Effector memory CD8-positive, alpha-beta T cell (primary cell): ENCODE data around the gene TOMT.
"Not testable (repeated sequence)": the region's sequence is repeated elsewhere in the genome, so short reads cannot be mapped to it uniquely, and the experiment has no call there.

Experiments used
- ATAC-seq: fragments of 150-1000 bp; cut with Tn5 transposase; replicated peaks from 2 replicates; pipeline ENCODE4 v1.10.0; 2021; ENCODE audit warnings: mild to moderate bottlenecking, moderate library complexity
- DNase-seq, 3 experiments: peaks; one replicate each; pipeline ENCODE4 v3.0.0; 2021
- H3K27ac Mint-ChIP-seq, 2 donors: one replicate each; pipeline ENCODE4 v1.8.0; 2022; ENCODE audit warnings: mild to moderate bottlenecking in 2 of 2, mixed read lengths in 2 of 2, moderate library complexity in 2 of 2
- H3K27me3 Mint-ChIP-seq, 2 donors: one replicate each; pipeline ENCODE4 v1.8.0; 2022; ENCODE audit warnings: mixed read lengths in 2 of 2
- H3K36me3 Mint-ChIP-seq: one replicate; pipeline ENCODE4 v1.8.0; 2022; ENCODE audit warnings: mild to moderate bottlenecking, moderate library complexity, mixed read lengths; ENCODE audit not compliant: insufficient read depth
- H3K4me1 Mint-ChIP-seq, 2 donors: one replicate each; pipeline ENCODE4 v1.8.0; 2022; ENCODE audit warnings: low read depth in 2 of 2, mixed read lengths in 2 of 2
- H3K4me3 Mint-ChIP-seq, 2 donors: one replicate each; pipeline ENCODE4 v1.8.0; 2022; ENCODE audit warnings: mild to moderate bottlenecking in 2 of 2, mixed read lengths in 2 of 2, moderate library complexity in 2 of 2
- H3K9me3 Mint-ChIP-seq, 2 donors: one replicate each; pipeline ENCODE4 v1.8.0; 2022; ENCODE audit warnings: mixed read lengths in 2 of 2

TOMT gene

DNA sequence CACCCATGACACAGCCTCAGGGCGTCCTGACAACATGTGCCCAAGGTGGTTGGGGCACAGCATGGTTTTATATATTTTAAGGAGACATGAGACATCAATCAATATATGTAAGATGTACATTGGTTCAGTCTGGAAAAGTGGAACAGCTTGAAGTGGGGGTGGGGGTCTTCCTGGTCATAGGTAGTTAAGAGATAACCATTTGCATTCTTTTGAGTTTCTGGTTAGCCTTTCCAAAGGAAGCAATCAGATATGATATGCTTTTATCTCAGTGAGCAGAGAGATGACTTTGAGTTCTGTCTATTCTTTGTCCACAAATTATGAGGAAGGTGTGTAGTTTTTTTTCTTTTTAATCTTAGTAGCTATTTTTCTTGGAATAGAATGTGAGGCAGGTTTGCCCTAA, 16.9 kb downstream of the TOMT start:
- H3K4me3 Mint-ChIP-seq, result no peak overlapping the region
- no peaks in the 10 kb centered on the region for H3K36me3 Mint-ChIP-seq
- H3K27me3 Mint-ChIP-seq, result peaks cover 19 to 56% of the 10 kb centered on the region in 2 donors
- ATAC-seq (no peak), DNase-seq (no peak)
- H3K4me1 Mint-ChIP-seq, result no peaks in the 10 kb centered on the region
- H3K9me3 Mint-ChIP-seq, result no peaks in the 10 kb centered on the region
- no peak overlapping the region for H3K27ac Mint-ChIP-seq

DNA sequence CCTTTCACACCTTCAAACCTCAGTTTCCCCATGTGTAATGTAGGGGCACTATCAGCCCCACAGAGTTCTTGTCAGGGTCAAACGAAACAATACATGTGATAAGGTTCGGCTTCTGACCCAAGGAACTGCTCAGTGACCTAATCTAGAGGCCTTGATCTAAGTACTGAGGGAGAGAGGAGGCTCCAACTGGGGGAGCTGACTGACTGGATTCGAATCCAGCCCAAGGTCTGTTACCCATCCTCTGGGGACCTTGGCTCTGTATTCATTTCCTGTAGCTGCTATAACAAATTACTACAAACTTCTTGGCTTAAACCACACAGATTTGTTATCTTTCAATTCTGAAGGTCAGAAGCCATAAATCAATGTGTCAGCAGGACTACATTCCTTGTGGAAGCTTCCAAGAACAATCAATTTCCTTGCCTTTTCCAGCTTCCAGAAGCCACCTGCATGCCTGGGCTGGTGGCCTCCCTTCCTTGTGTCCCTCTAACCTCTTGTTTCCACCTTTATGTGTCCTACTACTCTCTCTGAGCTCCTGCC, 17.5 kb downstream of the TOMT start:
- H3K27ac Mint-ChIP-seq, result no peak overlapping the region
- no peaks in the 10 kb centered on the region for H3K36me3 Mint-ChIP-seq
- H3K4me3 Mint-ChIP-seq, result no peak overlapping the region
- ATAC-seq, result no peak
- DNase-seq, result no peak
- no peaks in the 10 kb centered on the region for H3K4me1 Mint-ChIP-seq
- H3K27me3 Mint-ChIP-seq, result peaks cover 19 to 52% of the 10 kb centered on the region in 2 donors
- H3K9me3 Mint-ChIP-seq, result peaks cover 0 to 2% of the 10 kb centered on the region in 2 donors

- ATAC-seq (no peak), DNase-seq (no peak)
- Mint-ChIP-seq H3K4me3 (no peak overlapping the region), H3K36me3 (no peaks in the 10 kb centered on the region), H3K9me3 (peaks cover 0 to 6% of the 10 kb centered on the region in 2 donors), H3K4me1 (no peaks in the 10 kb centered on the region), H3K27me3 (peaks cover 27 to 44% of the 10 kb centered on the region in 2 donors), H3K27ac (no peak overlapping the region)
Measured at GRCh38 chr11:72124046-72124445, 18.3 kb downstream of the TOMT start.

GRCh38 chr11:72125956-72126355, 20.2 kb downstream of the TOMT start:
- no peak overlapping the region for H3K4me3 Mint-ChIP-seq
- H3K36me3 Mint-ChIP-seq, result no peaks in the 10 kb centered on the region
- ATAC-seq (no peak), DNase-seq (no peak)
- H3K27me3 Mint-ChIP-seq, result peaks cover 29 to 34% of the 10 kb centered on the region in 2 donors
- H3K9me3 Mint-ChIP-seq, result peaks cover 0 to 6% of the 10 kb centered on the region in 2 donors
- no peak overlapping the region for H3K27ac Mint-ChIP-seq
- no peaks in the 10 kb centered on the region for H3K4me1 Mint-ChIP-seq

DNA sequence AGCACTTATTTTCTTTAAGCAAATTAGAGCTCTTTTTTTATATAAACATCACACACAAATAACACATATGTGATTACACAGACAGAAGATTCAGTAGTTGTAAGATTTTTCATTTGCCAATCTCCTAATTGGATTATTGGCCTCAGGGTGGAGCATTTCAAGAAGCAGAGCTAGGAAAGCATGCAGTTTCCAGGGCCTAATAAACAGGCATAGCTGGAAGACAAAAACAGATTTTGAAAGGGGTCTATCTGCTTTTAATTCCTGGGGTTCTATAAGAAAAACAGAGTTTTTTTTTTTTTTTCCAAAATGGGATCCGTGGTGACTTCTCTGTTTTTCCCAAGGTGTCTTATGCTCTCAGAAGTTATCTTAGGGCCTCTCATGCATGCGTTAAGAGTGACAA, 22.2 kb downstream of the TOMT start:
- no peak overlapping the region for H3K27ac Mint-ChIP-seq
- peaks cover 0 to 6% of the 10 kb centered on the region in 2 donors for H3K9me3 Mint-ChIP-seq
- peaks cover 24 to 28% of the 10 kb centered on the region in 2 donors for H3K27me3 Mint-ChIP-seq
- DNase-seq, result no peak
- no peak overlapping the region for H3K4me3 Mint-ChIP-seq
- H3K4me1 Mint-ChIP-seq, result no peaks in the 10 kb centered on the region
- no peak for ATAC-seq
- no peaks in the 10 kb centered on the region for H3K36me3 Mint-ChIP-seq

DNA sequence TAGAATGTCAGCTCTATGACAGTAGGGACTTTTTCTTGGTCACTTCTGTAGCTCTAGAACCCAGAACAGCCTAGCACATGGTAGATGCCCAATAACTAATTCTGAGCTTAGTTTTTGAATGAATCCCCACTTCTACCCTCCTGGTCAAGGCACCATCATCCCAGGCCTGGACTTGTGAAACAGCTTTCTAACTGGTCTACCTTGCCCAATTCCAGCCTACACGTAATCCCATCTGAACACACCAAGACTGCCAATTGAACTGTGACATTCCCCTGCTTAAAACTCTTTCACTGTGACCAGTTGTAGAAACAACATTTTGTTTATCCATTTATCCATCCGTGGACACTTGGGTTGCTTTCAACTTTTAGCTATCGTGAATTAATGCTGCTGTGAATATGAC, 23.7 kb downstream of the TOMT start:
- peaks cover 20 to 24% of the 10 kb centered on the region in 2 donors for H3K27me3 Mint-ChIP-seq
- peaks cover 0 to 6% of the 10 kb centered on the region in 2 donors for H3K9me3 Mint-ChIP-seq
- ATAC-seq (no peak), DNase-seq (no peak)
- H3K27ac Mint-ChIP-seq, result no peak overlapping the region
- no peaks in the 10 kb centered on the region for H3K4me1 Mint-ChIP-seq
- no peaks in the 10 kb centered on the region for H3K36me3 Mint-ChIP-seq
- no peak overlapping the region for H3K4me3 Mint-ChIP-seq

DNA sequence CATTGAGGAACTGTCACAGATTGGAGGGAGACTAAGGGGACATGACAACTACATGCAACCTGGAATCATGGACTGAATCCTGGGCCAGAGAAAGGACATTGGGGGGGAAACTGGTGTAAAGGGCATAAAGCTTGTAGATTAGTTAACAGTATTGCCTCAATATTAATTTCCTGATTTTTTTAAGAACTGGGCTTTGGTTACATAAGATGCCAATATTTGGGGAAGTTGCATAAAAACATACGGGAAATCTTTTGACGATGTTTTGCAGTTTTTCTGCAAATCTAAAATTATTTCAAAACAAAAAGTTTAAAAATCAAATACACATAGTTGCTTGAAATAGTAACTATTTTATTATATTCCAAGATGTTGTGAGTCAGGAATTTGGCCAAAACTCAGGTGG, 26.9 kb downstream of the TOMT start:
- no peak for ATAC-seq
- Mint-ChIP-seq H3K9me3 (peaks cover 0 to 6% of the 10 kb centered on the region in 2 donors), H3K4me3 (no peak overlapping the region), H3K36me3 (peaks cover 3% of the 10 kb centered on the region), H3K4me1 (no peaks in the 10 kb centered on the region), H3K27ac (no peak overlapping the region), H3K27me3 (peaks cover 24 to 28% of the 10 kb centered on the region in 2 donors)
- no peak for DNase-seq

- not testable (repeated sequence) for DNase-seq, H3K27ac Mint-ChIP-seq, ATAC-seq, H3K9me3 Mint-ChIP-seq, H3K4me1 Mint-ChIP-seq, H3K36me3 Mint-ChIP-seq, H3K4me3 Mint-ChIP-seq
- peaks cover 20 to 33% of the 10 kb centered on the region in 2 donors for H3K27me3 Mint-ChIP-seq
Measured at GRCh38 chr11:72135473-72135872, 29.7 kb downstream of the TOMT start, which contains the start of gene FOLR3. FOLR3 (plus strand) TSS chr11:72135725; CDS start chr11:72135953, 228 bp downstream.

DNA sequence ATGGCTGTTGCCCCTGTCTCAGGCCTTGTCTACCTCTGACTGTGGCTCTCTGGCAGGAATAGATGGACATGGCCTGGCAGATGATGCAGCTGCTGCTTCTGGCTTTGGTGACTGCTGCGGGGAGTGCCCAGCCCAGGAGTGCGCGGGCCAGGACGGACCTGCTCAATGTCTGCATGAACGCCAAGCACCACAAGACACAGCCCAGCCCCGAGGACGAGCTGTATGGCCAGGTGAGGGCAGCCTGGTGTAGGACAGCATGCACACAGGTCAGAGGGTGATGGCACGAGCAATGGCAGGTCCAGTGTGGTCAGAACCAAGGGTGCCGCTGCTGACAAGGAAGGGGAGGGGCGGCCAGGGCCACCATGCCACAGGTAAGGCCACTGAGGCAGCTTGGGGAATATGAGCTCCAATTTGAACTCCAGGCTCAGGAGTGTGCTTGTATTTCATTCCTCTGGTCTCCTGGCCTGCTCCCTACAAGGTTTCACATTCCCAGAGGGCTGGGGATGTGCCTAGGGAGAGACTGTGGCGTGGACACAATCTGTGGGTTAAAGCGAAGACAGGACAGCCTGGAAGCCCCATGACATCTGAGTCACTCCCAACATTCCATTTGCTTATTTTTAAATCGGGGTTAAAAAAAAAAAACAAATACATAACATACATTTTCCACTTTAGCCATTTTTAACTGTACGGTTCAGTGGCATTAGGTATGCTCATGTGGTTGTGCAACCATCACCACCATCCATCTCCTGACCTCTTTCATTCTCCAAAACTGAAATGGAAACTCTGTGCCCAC, 30.4 kb downstream of the TOMT start:
- Mint-ChIP-seq H3K27me3 (peaks cover 20 to 33% of the 10 kb centered on the region in 2 donors), H3K4me3 (no peak overlapping the region), H3K9me3 (no peaks in the 10 kb centered on the region), H3K27ac (no peak overlapping the region), H3K4me1 (no peaks in the 10 kb centered on the region), H3K36me3 (peaks cover 5% of the 10 kb centered on the region)
- DNase-seq (no peak), ATAC-seq (no peak)

DNA sequence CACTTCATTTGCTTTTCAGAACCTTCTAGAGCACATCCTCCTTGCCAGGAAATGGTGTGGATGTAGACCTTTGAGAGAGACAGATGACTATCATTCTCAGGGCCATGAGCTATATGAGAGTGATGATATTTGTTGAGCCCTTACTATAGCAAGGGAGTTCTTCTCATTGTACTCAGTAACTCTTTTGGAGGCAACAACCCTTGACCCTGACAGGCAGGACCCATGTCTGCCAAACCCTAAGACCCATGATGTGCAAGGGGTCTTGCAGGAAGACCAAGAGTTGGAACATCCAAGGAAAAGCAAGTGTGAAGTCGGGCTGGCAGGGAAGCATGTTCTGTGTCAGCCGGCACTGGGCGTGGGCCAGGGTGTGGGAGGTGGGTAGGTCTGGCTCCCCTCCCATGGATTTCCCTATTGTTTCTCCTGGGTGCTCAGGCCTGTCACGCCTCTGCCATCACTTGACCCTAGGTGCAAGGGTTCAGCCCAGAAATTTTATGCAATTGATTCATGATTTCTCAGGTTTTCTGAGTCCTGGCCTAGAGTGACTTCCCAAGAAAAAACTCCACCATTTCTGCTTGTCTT, 31.0 kb downstream of the TOMT start:
- Mint-ChIP-seq H3K36me3 (peaks cover 5% of the 10 kb centered on the region), H3K4me3 (no peak overlapping the region), H3K4me1 (no peaks in the 10 kb centered on the region), H3K27me3 (peaks cover 20 to 33% of the 10 kb centered on the region in 2 donors), H3K9me3 (no peaks in the 10 kb centered on the region), H3K27ac (no peak overlapping the region)
- DNase-seq, result no peak
- no peak for ATAC-seq

GRCh38 chr11:72138821-72139390, 33.2 kb downstream of the TOMT start:
- DNase-seq, result no peak
- Mint-ChIP-seq H3K27ac (no peak overlapping the region), H3K9me3 (no peaks in the 10 kb centered on the region), H3K27me3 (peaks cover 10 to 18% of the 10 kb centered on the region in 2 donors), H3K36me3 (peaks cover 5% of the 10 kb centered on the region), H3K4me1 (peaks cover 0 to under 1% of the 10 kb centered on the region in 2 donors), H3K4me3 (no peak overlapping the region)
- no peak for ATAC-seq

GRCh38 chr11:72139500-72139899, 33.8 kb downstream of the TOMT start:
- no peak for DNase-seq
- Mint-ChIP-seq H3K9me3 (no peaks in the 10 kb centered on the region), H3K4me3 (no peak overlapping the region), H3K4me1 (peaks cover 0 to 2% of the 10 kb centered on the region in 2 donors), H3K36me3 (peaks cover 5% of the 10 kb centered on the region), H3K27me3 (peaks cover 10 to 17% of the 10 kb centered on the region in 2 donors), H3K27ac (no peak overlapping the region)
- no peak for ATAC-seq

GRCh38 chr11:72140661-72141060, 34.9 kb downstream of the TOMT start:
- no peak for DNase-seq
- no peak for ATAC-seq
- Mint-ChIP-seq H3K9me3 (no peaks in the 10 kb centered on the region), H3K27me3 (peaks cover 5 to 12% of the 10 kb centered on the region in 2 donors), H3K36me3 (peaks cover 5% of the 10 kb centered on the region), H3K27ac (no peak overlapping the region), H3K4me3 (no peak overlapping the region), H3K4me1 (peaks cover 0 to 2% of the 10 kb centered on the region in 2 donors)
